Sigmoid colon (tissue), 4 donors: ENCODE results near the gene ANGPTL2.

Experiments used
- POLR2AphosphoS5 ChIP-seq, 4 donors: sonication (generic); formaldehyde crosslinking; IDR thresholded peaks; one replicate each; pipeline ENCODE4 v1.6.1; 2017; ENCODE audit warnings: antibody characterized with exemption in 4 of 4
- TF ChIP-seq, protein P1 (sequence below), 4 experiments: fragments of 450-650 bp in 3 of 4; fragments of 200-600 bp in 1 of 4; IDR thresholded peaks; one replicate each; pipeline ENCODE4 v1.5.1; 2016 to 2019; ENCODE audit warnings: antibody characterized with exemption in 4 of 4, mild to moderate bottlenecking in 3 of 4, moderate library complexity in 2 of 4

DNA sequence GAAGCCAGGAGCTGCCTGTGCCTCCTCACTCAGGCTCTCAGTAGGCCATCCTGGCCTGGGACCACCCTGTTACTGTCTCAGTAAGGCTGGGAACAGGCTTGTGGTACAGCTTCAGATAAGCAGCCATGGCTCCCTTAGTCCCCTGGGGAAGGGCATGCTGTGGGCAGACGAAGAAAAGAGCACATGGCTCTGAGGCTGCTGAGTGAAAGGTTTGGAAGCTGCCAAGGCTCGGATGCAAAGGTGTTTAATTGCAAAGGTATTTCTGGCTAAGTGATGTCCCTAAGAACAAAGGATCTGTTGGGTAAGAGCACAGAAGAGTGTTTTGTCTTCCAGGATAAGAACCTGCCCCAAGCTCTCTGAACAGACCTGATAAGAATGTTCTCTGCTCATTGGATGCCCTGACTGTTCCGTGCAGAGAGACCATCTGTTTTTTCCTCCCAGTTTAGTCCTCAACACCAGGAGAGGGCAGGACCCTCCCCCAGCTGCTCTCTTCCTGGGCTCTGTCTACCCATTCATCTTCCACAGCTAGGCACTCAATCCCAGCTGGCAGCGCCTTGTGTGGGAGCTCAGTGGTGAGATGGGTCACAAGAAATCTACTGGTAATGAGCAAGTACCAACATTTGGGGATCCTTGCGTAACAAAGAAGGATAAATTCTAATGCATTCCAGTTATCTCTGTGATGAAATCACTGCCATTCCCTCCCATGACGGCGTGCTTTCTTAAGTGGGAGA lies 17.7 kb downstream of the ANGPTL2 start:
- TF ChIP-seq, protein P1, sequence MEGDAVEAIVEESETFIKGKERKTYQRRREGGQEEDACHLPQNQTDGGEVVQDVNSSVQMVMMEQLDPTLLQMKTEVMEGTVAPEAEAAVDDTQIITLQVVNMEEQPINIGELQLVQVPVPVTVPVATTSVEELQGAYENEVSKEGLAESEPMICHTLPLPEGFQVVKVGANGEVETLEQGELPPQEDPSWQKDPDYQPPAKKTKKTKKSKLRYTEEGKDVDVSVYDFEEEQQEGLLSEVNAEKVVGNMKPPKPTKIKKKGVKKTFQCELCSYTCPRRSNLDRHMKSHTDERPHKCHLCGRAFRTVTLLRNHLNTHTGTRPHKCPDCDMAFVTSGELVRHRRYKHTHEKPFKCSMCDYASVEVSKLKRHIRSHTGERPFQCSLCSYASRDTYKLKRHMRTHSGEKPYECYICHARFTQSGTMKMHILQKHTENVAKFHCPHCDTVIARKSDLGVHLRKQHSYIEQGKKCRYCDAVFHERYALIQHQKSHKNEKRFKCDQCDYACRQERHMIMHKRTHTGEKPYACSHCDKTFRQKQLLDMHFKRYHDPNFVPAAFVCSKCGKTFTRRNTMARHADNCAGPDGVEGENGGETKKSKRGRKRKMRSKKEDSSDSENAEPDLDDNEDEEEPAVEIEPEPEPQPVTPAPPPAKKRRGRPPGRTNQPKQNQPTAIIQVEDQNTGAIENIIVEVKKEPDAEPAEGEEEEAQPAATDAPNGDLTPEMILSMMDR (IDR thresholded peaks at IDR 0.05), result no peak
- no peak for TF ChIP-seq POLR2AphosphoS5 (IDR thresholded peaks at IDR 0.05)
